Measurements from ENCODE around the gene COMMD9.
A peak's percentile ranks its signal among the peaks of the same experiment; 100 is the strongest.

DNA sequence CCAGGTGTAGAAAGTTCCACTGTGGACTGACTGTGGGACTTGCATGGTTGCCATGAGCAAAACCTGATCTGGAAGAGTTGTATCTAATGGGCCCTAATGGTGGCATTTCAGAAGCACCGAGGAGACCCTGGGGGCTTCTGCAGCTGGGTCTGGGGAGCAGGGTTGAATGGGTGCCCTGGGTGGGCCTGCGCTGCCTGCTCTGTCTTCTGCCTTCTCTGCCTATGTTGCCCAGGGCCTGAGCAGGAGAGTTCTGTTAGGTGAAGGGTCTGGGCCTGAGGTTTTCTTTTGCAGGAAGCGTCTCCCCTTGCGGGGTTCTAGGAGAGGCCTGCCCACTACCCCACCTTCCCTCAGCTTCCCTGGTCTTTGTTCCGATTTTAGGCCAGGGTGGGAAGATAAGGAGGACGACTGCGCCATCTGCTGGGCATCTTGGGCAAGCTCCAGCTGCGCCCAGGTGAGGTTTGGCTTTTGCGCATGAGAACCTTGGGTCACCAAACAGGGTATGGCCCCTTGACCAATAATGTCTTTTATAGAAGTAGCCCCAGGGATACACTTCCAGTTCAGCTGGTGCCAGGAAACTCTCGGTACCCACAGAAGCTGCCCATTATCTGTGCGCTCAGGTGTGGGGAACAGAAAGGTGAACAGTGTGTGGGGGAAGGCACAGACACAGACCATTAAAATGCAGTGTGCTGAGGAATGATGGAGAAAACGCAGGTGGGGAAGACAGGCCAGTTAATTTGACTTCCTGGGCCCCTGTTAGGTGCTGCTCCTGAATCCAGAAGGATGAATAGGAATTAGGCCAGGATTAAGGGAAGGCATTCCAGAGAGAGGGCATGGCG is 23.2 kb downstream of the COMMD9 start:
- TF ChIP-seq POLR2A (IDR thresholded peaks at IDR 0.05; ENCODE audit: low read depth, low read length) (no peak), CTCF (conservative IDR thresholded peaks at IDR 0.05; ENCODE audit: low read depth, low read length) (peak; percentile 82), RCOR1 (IDR thresholded peaks at IDR 0.05; ENCODE audit: insufficient replicate concordance, low read length) (no peak), CEBPB (IDR thresholded peaks at IDR 0.05; ENCODE audit: low read depth, low read length) (no peak), CHD1 (IDR thresholded peaks at IDR 0.05; ENCODE audit: low read depth, low read length) (no peak), MXI1 (IDR thresholded peaks at IDR 0.05; ENCODE audit: borderline replicate concordance, low read depth, low read length) (no peak), RFX5 (IDR thresholded peaks at IDR 0.05; ENCODE audit: low read depth, low read length) (no peak), FOS (IDR thresholded peaks at IDR 0.05; ENCODE audit: low read depth, low read length) (no peak), RAD21 (IDR thresholded peaks at IDR 0.05; ENCODE audit: low read length) (peak; percentile 92), NFE2L2 (IDR thresholded peaks at IDR 0.05; ENCODE audit: low read depth, low read length) (no peak), USF2 (IDR thresholded peaks at IDR 0.05; ENCODE audit: low read depth, low read length) (no peak), MAZ (IDR thresholded peaks at IDR 0.05; ENCODE audit: borderline replicate concordance, low read depth, low read length) (no peak)
- TF ChIP-seq, protein P1, sequence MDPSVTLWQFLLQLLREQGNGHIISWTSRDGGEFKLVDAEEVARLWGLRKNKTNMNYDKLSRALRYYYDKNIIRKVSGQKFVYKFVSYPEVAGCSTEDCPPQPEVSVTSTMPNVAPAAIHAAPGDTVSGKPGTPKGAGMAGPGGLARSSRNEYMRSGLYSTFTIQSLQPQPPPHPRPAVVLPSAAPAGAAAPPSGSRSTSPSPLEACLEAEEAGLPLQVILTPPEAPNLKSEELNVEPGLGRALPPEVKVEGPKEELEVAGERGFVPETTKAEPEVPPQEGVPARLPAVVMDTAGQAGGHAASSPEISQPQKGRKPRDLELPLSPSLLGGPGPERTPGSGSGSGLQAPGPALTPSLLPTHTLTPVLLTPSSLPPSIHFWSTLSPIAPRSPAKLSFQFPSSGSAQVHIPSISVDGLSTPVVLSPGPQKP (IDR thresholded peaks at IDR 0.05; ENCODE audit: borderline replicate concordance, low read depth, low read length) = no peak
